NCI-H526 treated with DMSO at 0.1 percent for 48 hours (cell line): ENCODE data around the gene AKT1.

ENCODE experiments used
- DNase-seq: peaks from one replicate; lab custom pipeline; 2025; lab: John Stamatoyannopoulos, UW

AKT1 gene

GRCh38 chr14:104722938-104723650 is 72.5 kb downstream of the AKT1 start:
- DNase-seq, result no peak

DNA sequence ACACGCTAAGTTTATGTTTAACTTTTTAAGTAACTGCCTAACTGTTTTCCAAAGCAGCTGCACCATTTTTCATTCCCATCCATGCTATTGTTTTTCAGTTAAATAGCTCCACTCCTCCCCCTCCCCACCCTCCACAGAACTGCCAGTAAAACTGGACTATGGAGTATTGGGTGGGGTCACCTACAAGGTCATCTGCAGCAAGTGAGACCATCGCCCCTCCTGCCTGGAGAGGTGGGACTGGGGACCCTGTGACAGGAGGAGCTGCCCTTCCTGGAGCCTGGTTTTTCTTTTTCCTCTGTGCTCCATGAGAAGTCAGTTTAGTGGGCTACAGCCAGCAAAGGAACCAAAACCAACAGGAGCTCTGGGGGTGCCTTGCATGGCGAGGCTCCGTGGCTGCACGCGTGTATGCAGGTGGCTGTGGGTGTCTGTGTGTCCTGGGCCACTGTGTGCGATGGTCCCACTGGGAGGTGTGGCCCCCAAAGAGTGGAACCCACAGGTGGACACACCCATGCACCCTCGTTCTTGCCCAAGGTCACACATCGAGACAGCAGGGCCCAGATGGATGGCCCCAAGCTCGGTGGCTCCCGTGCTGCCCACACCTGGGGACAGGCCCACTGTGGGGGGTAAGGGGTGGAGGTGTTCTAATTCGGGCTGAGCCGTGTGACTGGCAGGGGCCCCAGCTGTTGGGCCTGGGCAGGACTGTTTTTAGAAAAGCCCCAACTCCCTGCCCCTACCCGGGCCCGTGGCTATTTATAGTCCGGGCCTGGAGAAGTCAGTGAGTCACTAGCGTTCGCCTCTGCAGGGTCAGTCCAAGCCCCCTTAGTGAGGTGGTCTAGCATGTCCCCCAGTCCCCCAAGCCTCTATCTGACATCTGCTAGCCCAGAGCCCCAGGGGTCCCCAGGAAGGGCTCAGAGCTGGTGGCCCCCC is 73.8 kb downstream of the AKT1 start:
- DNase-seq, result no peak
